SK-N-SH (cell line): ENCODE results near the gene SPTBN1. TPM values are rescaled to one million over a fixed set of nuclear protein-coding genes. Genes with fewer than 3 reads are reported as not detected.

Experiments used
- CTCF ChIA-PET: fragments of 300-600, 350-600 bp; formaldehyde crosslinking; extraction: SDS; loops from one replicate; lab custom pipeline; 2021; lab: Yijun Ruan, JAX
- POLR2A ChIA-PET: fragments of 350-600 bp; sonication (Branson Sonifier 250); formaldehyde crosslinking; extraction: SDS; loops from one replicate; lab custom pipeline; 2020; ENCODE audit warnings: antibody characterized with exemption, inconsistent platforms; lab: Yijun Ruan, JAX
- DNase-seq: peaks from one replicate; pipeline ENCODE4 v3.0.0; 2012
- H2AFZ ChIP-seq: fragments of 200-600 bp; sonication (generic); 2 replicates; pipeline ENCODE4 v1.8.1; 2016; ENCODE audit warnings: antibody characterized with exemption, mild to moderate bottlenecking, low read depth
- H3F3A ChIP-seq: fragments of 200-600 bp; sonication (generic); replicated peaks from 2 replicates; pipeline ENCODE3; 2016; ENCODE audit warnings: antibody characterized with exemption, mild to moderate bottlenecking; ENCODE audit not compliant: insufficient read depth
- H3K27ac ChIP-seq, 2 experiments: fragments of 200-500 bp in 1 of 2; fragments of 200-600 bp in 1 of 2; sonication (Bioruptor generic) in 1 of 2; sonication (generic), shearing (Covaris generic) in 1 of 2; 2 replicates each; pipeline versions ENCODE4 v1.5.1 to v1.6.1; 2014 to 2016; ENCODE audit warnings: low read depth in 2 of 2, inconsistent platforms in 1 of 2, low read length in 1 of 2, mild to moderate bottlenecking in 1 of 2, mixed read lengths in 1 of 2
- H3K27me3 ChIP-seq: fragments of 200-600 bp; sonication (generic), shearing (Covaris generic); 2 replicates; pipeline ENCODE4 v1.6.1; 2016; ENCODE audit warnings: mixed run types; ENCODE audit not compliant: insufficient read depth
- H3K36me3 ChIP-seq, 2 experiments: fragments of 200-500 bp in 1 of 2; fragments of 200-600 bp in 1 of 2; sonication (Bioruptor generic) in 1 of 2; sonication (generic) in 1 of 2; replicated peaks in 1 of 2; 2 replicates each; pipeline versions ENCODE3 to v1.5.1; 2014 to 2016; ENCODE audit warnings: low read length in 1 of 2, mild to moderate bottlenecking in 1 of 2; ENCODE audit not compliant: insufficient read depth in 2 of 2, control insufficient read depth in 1 of 2
- H3K4me1 ChIP-seq, 2 experiments: fragments of 200-500 bp in 1 of 2; fragments of 200-600 bp in 1 of 2; sonication (Bioruptor generic) in 1 of 2; sonication (generic), shearing (Covaris generic) in 1 of 2; 2 replicates each; pipeline versions ENCODE4 v1.5.1 to v1.6.1; 2014 to 2016; ENCODE audit warnings: low read depth in 1 of 2, low read length in 1 of 2, mixed run types in 1 of 2; ENCODE audit not compliant: insufficient read depth in 2 of 2, control insufficient read depth in 1 of 2
- H3K4me2 ChIP-seq: fragments of 200-600 bp; sonication (generic), shearing (Covaris generic); 2 replicates; pipeline ENCODE4 v1.6.1; 2017; ENCODE audit warnings: mixed run types
- H3K4me3 ChIP-seq, 2 experiments: fragments of 200-500 bp in 1 of 2; fragments of 200-600 bp in 1 of 2; sonication (Bioruptor generic) in 1 of 2; sonication (generic), shearing (Covaris generic) in 1 of 2; 2 replicates each; pipeline versions ENCODE4 v1.5.1 to v1.8.1; 2014 to 2016; ENCODE audit warnings: low read depth in 2 of 2, inconsistent platforms in 1 of 2, low read length in 1 of 2, mild to moderate bottlenecking in 1 of 2, mixed read lengths in 1 of 2, moderate library complexity in 1 of 2
- H3K79me2 ChIP-seq: fragments of 200-600 bp; sonication (generic); 2 replicates; pipeline ENCODE4 v1.8.1; 2017; ENCODE audit warnings: mild to moderate bottlenecking; ENCODE audit not compliant: insufficient read depth
- H3K9ac ChIP-seq: fragments of 200-600 bp; sonication (generic); 2 replicates; pipeline ENCODE4 v1.6.1; 2017; ENCODE audit warnings: mixed run types
- H3K9me2 ChIP-seq: fragments of 200-600 bp; sonication (generic); 2 replicates; pipeline ENCODE4 v1.6.1; 2017; ENCODE audit warnings: mixed run types
- H3K9me3 ChIP-seq: fragments of 200-600 bp; sonication (generic); 2 replicates; pipeline ENCODE4 v1.6.1; 2017; ENCODE audit warnings: mixed run types, mild to moderate bottlenecking, moderate library complexity
- H4K20me1 ChIP-seq: fragments of 200-600 bp; sonication (generic); 2 replicates; pipeline ENCODE4 v1.6.1; 2017; ENCODE audit warnings: mild to moderate bottlenecking, mixed run types; ENCODE audit not compliant: insufficient read depth
- CHD2 ChIP-seq: fragments of 150-350 bp; IDR thresholded peaks from 2 replicates; pipeline ENCODE4 v1.6.1; 2018; ENCODE audit warnings: low read length; ENCODE audit not compliant: partially characterized antibody
- ELF1 ChIP-seq: IDR thresholded peaks from 2 replicates; pipeline ENCODE4 v1.4.0; 2012
- EP300 ChIP-seq, 2 experiments: IDR thresholded peaks; 2 replicates each; pipeline versions ENCODE4 v1.4.0 to v1.6.1; 2012; ENCODE audit warnings: borderline replicate concordance in 1 of 2, low read depth in 1 of 2, low read length in 1 of 2
- FOXM1 ChIP-seq: IDR thresholded peaks from 2 replicates; pipeline ENCODE4 v1.4.0; 2012; ENCODE audit warnings: low read depth, mild to moderate bottlenecking
- GATA2 ChIP-seq: sonication (generic); formaldehyde crosslinking; IDR thresholded peaks from 2 replicates; pipeline ENCODE4 v1.5.0; 2020; ENCODE audit warnings: mild to moderate bottlenecking, missing genetic modification reagents
- JUND ChIP-seq: IDR thresholded peaks from 2 replicates; pipeline ENCODE4 v1.4.0; 2012
- MXI1 ChIP-seq: IDR thresholded peaks from 2 replicates; pipeline ENCODE4 v1.6.1; 2012; ENCODE audit warnings: mild to moderate bottlenecking, low read depth, low read length, improper control_type of control experiment
- NFIC ChIP-seq: IDR thresholded peaks from 2 replicates; pipeline ENCODE4 v1.4.0; 2012; ENCODE audit warnings: borderline replicate concordance
- NRF1 ChIP-seq: IDR thresholded peaks from 2 replicates; pipeline ENCODE4 v1.6.1; 2012; ENCODE audit warnings: low read depth, mild to moderate bottlenecking, low read length
- POLR2AphosphoS5 ChIP-seq: IDR thresholded peaks from 2 replicates; pipeline ENCODE4 v1.6.1; 2012; ENCODE audit warnings: low read depth, low read length
- RAD21 ChIP-seq: IDR thresholded peaks from 2 replicates; pipeline ENCODE4 v1.6.1; 2012; ENCODE audit warnings: mild to moderate bottlenecking, low read length
- SMC3 ChIP-seq: IDR thresholded peaks from 2 replicates; pipeline ENCODE4 v1.6.1; 2012; ENCODE audit warnings: low read depth, low read length, improper control_type of control experiment
- TEAD4 ChIP-seq: IDR thresholded peaks from 2 replicates; pipeline ENCODE4 v1.4.0; 2012; ENCODE audit warnings: mild to moderate bottlenecking, borderline replicate concordance; ENCODE audit not compliant: insufficient read depth
- WGBS: methylation state at CpG from one replicate; pipeline ENCODE4 v1.1.6; 2017; ENCODE audit warnings: low lambda C conversion rate; 5-methylcytosine and 5-hydroxymethylcytosine counted together
- polyA plus RNA-seq, 3 experiments: library from polyadenylated mRNA; depleted of rRNA; stranded (reverse); fragments of >200 nt; gene quantifications; 2 replicates each; pipeline ENCODE4 v1.2.3, GENCODE V29; 2012
- TF ChIP-seq, protein P1 (sequence below): fragments of 150-350 bp; IDR thresholded peaks from 2 replicates; pipeline ENCODE4 v1.6.1; 2017; ENCODE audit warnings: antibody characterized with exemption, low read length, low read depth, borderline replicate concordance
- TF ChIP-seq, protein P2 (sequence below): fragments of 150-350 bp; IDR thresholded peaks from 2 replicates; pipeline ENCODE4 v1.6.1; 2016; ENCODE audit warnings: mild to moderate bottlenecking, low read depth, low read length
- TF ChIP-seq, protein P3 (sequence below): IDR thresholded peaks from 2 replicates; pipeline ENCODE4 v1.6.1; 2012; ENCODE audit warnings: mild to moderate bottlenecking, low read depth, low read length, moderate library complexity
- TF ChIP-seq, protein P4 (sequence below): IDR thresholded peaks from 2 replicates; pipeline ENCODE4; 2012
- TF ChIP-seq, protein P5 (sequence below): fragments of 200-600 bp; sonication (generic); IDR thresholded peaks from 2 replicates; pipeline ENCODE4 v1.6.1; 2017; ENCODE audit warnings: antibody characterized with exemption, mild to moderate bottlenecking, moderate library complexity

Gene SPTBN1
- polyA plus RNA-seq, 1 of the 3 experiments (the other 2 are of a cell fraction): 29.1 TPM

DNA sequence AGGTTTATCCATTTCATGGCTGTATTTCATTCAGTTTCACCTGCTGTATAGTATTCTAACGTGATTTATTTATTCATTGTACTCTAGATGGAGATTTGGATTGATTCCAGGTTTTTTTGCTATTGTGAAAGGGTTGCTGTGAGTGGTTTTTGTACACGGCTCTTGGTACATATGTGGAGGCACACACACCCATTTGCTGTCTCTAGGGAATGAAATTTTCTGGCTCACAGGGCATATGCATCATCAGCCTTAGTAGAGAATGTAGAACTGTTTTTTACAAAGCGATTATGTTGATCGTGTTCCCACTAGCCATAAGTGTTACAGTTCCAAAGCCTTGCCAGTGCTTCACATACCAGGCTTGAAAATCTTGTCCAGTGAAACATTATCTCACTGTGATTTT is 5.1 kb downstream of the SPTBN1 start:
- Histone ChIP-seq H3K4me1 (peaks cover 9 to 10% of the 10 kb centered on the region in 2 experiments; a peak in 2 of 4 replicates), H3K27me3 (no peaks in the 10 kb centered on the region), H3K36me3 (peaks cover 0 to 14% of the 10 kb centered on the region in 2 experiments), H3K4me3 (no peak overlapping the region), H3K9me3 (no peaks in the 10 kb centered on the region), H3K9ac (no peak overlapping the region), H3F3A (no peaks in the 10 kb centered on the region), H3K9me2 (no peaks in the 10 kb centered on the region), H3K79me2 (peaks cover 91% of the 10 kb centered on the region), H3K4me2 (no peak overlapping the region), H3K27ac (no peak overlapping the region), H2AFZ (no peak overlapping the region), H4K20me1 (peaks cover 76% of the 10 kb centered on the region)
- no peak for DNase-seq
- POLR2A ChIA-PET: no interaction called here
- CTCF ChIA-PET: interaction anchor here (0.6 kb wide), 1 partner anchor 547 kb away, joined by 3 read pairs; no protein-coding TSS in a partner anchor
- WGBS: 73% methylated on average over 4 of the region's 4 CpGs
- TF ChIP-seq POLR2AphosphoS5 (no peak), JUND (no peak), TEAD4 (no peak), EP300 (IDR thresholded peaks at IDR 0.05; ENCODE audit: borderline replicate concordance in 1 of 2, low read depth in 1 of 2, low read length in 1 of 2) (no peak), NRF1 (no peak), ELF1 (no peak), CHD2 (no peak), FOXM1 (no peak), NFIC (no peak), GATA2 (CRISPR knock-in tag) (no peak), RAD21 (no peak), SMC3 (no peak), MXI1 (no peak)
- TF ChIP-seq, protein P1, sequence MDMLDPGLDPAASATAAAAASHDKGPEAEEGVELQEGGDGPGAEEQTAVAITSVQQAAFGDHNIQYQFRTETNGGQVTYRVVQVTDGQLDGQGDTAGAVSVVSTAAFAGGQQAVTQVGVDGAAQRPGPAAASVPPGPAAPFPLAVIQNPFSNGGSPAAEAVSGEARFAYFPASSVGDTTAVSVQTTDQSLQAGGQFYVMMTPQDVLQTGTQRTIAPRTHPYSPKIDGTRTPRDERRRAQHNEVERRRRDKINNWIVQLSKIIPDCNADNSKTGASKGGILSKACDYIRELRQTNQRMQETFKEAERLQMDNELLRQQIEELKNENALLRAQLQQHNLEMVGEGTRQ: no peak
- TF ChIP-seq, protein P2, sequence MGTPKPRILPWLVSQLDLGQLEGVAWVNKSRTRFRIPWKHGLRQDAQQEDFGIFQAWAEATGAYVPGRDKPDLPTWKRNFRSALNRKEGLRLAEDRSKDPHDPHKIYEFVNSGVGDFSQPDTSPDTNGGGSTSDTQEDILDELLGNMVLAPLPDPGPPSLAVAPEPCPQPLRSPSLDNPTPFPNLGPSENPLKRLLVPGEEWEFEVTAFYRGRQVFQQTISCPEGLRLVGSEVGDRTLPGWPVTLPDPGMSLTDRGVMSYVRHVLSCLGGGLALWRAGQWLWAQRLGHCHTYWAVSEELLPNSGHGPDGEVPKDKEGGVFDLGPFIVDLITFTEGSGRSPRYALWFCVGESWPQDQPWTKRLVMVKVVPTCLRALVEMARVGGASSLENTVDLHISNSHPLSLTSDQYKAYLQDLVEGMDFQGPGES: no peak
- TF ChIP-seq, protein P3, sequence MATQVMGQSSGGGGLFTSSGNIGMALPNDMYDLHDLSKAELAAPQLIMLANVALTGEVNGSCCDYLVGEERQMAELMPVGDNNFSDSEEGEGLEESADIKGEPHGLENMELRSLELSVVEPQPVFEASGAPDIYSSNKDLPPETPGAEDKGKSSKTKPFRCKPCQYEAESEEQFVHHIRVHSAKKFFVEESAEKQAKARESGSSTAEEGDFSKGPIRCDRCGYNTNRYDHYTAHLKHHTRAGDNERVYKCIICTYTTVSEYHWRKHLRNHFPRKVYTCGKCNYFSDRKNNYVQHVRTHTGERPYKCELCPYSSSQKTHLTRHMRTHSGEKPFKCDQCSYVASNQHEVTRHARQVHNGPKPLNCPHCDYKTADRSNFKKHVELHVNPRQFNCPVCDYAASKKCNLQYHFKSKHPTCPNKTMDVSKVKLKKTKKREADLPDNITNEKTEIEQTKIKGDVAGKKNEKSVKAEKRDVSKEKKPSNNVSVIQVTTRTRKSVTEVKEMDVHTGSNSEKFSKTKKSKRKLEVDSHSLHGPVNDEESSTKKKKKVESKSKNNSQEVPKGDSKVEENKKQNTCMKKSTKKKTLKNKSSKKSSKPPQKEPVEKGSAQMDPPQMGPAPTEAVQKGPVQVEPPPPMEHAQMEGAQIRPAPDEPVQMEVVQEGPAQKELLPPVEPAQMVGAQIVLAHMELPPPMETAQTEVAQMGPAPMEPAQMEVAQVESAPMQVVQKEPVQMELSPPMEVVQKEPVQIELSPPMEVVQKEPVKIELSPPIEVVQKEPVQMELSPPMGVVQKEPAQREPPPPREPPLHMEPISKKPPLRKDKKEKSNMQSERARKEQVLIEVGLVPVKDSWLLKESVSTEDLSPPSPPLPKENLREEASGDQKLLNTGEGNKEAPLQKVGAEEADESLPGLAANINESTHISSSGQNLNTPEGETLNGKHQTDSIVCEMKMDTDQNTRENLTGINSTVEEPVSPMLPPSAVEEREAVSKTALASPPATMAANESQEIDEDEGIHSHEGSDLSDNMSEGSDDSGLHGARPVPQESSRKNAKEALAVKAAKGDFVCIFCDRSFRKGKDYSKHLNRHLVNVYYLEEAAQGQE: no peak
- TF ChIP-seq, protein P4, sequence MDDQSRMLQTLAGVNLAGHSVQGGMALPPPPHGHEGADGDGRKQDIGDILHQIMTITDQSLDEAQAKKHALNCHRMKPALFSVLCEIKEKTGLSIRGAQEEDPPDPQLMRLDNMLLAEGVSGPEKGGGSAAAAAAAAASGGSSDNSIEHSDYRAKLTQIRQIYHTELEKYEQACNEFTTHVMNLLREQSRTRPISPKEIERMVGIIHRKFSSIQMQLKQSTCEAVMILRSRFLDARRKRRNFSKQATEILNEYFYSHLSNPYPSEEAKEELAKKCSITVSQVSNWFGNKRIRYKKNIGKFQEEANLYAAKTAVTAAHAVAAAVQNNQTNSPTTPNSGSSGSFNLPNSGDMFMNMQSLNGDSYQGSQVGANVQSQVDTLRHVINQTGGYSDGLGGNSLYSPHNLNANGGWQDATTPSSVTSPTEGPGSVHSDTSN: no peak
- TF ChIP-seq, protein P5, sequence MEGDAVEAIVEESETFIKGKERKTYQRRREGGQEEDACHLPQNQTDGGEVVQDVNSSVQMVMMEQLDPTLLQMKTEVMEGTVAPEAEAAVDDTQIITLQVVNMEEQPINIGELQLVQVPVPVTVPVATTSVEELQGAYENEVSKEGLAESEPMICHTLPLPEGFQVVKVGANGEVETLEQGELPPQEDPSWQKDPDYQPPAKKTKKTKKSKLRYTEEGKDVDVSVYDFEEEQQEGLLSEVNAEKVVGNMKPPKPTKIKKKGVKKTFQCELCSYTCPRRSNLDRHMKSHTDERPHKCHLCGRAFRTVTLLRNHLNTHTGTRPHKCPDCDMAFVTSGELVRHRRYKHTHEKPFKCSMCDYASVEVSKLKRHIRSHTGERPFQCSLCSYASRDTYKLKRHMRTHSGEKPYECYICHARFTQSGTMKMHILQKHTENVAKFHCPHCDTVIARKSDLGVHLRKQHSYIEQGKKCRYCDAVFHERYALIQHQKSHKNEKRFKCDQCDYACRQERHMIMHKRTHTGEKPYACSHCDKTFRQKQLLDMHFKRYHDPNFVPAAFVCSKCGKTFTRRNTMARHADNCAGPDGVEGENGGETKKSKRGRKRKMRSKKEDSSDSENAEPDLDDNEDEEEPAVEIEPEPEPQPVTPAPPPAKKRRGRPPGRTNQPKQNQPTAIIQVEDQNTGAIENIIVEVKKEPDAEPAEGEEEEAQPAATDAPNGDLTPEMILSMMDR: no peak
- TF ChIP-seq, all 33 proteins: peak for 0
